ENCODE measurements around the gene STXBP1.
"Not testable (repeated sequence)": the region's sequence is repeated elsewhere in the genome, so short reads cannot be mapped to it uniquely, and the experiment has no call there.

The STXBP1 gene

DNA sequence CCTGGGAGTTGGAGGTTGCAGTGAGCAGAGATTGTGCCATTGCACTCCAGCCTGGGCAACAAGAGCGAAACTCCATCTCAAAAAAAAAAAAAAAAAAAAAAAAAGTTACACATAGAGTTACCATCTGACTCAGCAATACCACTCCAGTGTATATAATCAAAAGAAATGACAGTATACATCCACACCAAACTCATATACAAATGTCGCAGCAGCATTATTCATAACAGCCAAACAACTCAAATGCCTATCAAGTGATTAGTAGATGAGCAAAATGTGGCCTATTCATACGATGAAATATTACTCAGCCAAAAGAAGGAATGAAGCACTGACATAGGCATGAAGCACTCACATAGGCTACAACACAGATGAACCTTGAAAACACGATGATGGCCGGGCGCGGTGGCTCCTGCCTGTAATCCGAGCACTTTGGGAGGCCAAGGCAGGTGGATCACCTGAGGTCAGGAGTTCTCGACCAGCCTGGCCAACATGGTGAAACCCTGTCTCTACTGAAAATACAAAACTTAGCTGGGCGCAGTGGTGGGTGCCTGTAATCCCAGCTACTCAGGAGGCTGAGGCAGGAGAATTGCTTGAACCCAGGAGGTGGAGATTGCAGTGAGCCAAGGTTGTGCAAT is 9.4 kb downstream of the STXBP1 start:
- DNase-seq (ENCODE audit: low spot score), result not testable (repeated sequence)

DNA sequence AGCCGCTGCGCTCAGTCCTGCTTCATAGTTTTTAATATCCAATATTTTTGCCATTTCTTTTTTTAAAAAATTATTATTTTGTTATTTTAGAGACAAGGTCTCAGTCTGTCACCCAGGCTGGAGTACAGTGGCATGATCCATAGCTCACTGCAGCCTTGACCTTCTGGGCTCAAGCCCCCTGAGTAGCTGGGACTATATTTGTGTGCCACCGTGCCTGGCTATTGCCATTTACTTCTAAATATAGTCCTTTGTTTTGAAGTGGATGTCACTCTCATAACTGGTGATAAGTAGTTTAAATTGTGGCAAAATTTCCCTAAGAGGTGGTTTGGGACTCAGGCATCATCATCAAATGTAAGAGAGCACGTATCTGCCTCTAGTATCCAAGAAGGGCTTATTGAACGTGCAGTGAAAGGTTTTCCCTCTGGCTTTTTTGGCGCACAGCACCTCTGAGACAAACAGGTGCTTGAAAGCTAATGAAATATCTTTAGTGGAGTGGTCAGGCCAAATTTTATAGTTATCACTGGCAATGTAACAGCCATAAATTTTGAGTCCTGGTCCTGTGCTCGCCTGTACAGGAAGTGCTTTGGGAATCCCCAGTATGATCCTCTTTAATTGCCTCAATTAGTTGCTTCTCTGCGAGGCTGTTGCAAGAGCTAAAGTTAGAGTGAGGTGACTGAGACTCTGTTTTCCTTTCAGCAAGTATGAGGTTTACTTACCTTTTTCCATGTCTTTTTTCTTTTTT is 14.8 kb downstream of the STXBP1 start:
- DNase-seq (ENCODE audit: low spot score), result no peak

DNA sequence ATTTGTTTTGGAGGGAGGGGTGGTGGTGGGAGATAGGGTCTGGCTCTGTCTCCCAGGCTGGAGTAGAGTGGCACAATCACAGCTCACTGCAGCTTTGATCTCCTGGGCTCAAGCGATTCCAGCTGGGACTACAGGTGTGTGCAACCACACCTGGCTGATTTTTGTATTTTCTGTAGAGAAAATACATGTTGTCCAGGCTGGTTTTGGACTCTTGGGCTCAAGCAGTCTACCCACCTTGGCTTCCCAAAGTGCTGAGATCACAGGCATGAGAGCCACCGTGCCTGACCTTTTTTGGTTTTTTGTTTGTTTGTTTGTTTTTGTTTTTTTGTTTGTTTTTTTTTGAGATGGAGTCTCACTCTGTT is 15.4 kb downstream of the STXBP1 start:
- no peak for DNase-seq (ENCODE audit: low spot score)

DNA sequence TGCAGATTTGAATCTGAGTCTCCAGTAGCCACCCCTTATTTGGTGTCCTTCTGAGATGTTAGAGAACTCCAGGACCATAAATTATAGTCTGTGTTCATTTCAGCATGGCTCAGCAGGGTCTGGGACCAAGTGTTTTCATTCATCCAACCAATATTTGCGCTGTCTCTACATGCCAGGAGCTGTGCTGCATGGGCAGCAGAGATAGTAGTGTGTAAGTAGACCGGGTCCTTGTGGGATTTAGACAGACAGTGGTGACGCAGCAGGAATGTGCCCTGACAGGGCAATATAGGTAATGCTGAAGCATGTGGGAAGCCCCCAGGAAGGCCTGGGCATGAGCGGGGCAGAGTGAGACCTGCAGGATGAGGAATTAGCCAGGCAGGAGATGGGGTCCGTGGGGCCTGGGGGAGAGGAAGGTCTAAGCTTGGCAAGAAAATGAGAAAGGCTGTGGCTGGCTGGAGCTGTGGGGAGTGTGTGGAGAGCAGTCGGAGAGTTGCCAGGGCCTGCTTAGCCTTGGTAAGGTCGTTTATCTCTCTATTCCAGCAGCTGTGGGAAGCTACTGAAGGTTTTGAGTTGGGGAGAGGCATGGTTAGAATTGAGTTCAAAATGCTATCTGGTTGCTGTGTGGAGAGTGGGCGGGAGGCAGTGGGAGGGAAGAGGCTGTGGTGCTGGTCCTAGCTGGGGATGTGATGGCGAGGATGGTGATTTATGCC is 16.8 kb downstream of the STXBP1 start:
- no peak for DNase-seq (ENCODE audit: low spot score)

DNA sequence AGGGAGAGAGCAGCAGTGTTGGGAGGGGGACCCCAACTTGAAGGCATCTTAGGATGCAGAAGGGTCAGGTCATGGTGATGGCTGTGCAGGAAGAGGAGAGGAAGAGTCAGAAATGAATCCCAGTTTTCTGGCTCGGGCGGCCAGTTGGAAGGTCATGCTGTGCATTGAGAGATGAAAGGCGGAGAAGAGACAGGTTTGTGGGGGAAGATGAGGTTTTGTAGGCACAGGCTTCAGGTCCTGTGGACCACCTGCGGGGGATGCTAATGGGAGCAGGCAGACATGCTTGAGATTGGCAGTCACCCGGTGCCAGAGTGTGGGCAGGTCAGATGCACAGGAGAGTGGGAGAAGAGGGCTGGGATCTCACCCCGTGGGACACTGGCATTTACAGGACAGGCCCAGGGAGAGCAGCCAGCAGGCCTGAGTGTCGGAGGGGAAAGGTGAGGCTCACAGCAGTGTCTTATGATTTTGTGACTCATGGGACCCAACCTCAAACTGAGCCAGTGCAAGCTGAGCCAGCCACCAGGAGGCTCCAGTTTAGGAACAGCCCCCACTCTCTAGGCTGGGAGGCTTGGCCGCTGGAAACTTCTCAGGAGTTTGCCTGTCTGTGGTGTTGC is 17.5 kb downstream of the STXBP1 start:
- no peak for DNase-seq (ENCODE audit: low spot score)

DNA sequence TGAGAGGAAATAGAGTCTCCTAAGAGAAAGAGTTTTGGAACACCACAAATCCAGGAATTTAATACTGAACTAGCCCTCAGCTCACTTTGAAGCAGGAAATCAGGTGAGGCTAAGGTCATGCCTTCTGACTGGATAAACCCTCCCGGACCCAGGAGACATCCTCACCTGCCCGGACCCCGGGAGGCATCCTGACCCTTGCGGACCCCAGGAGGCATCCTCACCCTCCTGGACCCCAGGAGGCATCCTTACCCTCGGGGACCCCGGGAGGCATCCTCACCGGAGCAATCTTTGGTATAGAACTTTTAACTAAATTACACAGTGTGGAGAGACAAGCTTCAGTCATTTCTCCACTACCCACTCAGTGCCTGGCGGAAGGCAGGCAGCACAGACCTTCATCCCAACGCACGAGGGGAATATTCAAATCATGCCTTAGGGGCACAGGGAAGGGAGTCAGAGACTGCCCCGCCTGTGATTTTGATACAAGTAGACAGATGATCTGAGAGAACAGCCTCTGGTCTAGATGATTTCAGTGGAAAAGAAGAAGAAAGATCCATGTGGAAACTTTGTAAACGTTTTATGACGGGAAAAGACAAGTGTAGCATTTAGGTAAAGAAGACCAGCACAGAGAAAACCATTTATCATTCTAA is 21.3 kb downstream of the STXBP1 start:
- DNase-seq (ENCODE audit: low spot score), result no peak

DNA sequence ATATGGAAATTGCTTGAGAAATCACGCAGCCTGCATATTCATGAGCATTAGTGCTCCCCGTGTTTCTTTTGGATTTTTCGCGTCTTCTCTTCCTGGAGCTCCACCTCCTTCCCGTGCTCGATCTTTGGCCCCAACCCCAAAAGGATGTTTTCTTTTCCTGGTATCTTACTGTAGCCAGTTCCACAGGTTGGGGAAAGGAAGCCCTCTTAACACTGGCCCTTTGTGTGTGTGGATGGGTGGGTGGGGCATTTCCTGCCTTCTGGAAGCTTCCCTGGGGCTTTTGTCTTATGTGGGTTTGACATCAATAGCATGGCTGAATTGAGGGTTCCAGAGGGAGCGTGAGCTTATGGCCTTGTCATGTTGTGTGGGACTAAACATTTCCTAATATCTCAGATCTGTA is 21.9 kb downstream of the STXBP1 start:
- no peak for DNase-seq (ENCODE audit: low spot score)

DNA sequence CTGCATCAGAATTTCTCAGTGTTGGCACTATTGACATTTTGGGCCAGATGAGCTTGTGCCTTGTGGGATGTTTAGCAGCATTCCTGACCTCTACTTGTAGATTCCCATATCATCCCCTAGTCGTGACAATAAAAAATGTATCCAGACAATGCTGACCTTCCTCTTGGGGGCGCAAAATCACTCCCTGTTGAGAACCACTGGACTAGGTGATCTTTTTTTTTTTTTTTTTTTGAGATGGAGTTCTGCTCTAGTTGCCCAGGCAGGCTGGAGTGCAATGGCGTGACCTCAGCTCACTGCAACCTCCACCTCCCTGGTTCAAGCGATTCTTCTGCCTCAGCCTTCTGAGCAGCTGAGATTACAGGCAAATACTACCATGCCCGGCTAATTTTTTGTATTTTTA is 22.6 kb downstream of the STXBP1 start:
- no peak for DNase-seq (ENCODE audit: low spot score)

DNA sequence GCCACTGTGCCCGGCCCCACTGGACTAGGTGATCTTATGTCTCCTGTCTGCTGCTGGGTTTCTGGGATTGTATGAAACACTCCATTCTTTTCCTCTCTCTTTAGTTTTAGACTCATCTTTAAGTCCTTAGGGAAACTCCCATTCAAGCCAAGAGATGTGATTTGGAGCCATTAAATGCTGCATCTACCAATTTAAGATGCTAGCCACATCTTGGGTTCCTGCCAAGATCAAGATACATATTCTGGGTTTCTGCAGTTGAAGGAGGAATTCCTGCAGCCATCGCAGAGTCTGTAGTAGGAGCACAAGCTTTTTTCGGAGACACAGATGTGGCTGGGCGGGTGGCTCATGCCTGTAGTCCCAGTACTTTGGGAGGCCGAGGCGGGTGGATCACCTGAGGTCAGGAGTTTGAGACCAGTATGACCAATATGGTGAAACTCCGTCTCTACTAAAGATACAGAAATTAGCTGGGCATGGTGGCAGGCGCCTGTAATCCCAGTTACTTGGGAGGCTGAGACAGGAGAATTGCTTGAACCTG is 23.2 kb downstream of the STXBP1 start:
- DNase-seq (ENCODE audit: low spot score), result no peak

DNA sequence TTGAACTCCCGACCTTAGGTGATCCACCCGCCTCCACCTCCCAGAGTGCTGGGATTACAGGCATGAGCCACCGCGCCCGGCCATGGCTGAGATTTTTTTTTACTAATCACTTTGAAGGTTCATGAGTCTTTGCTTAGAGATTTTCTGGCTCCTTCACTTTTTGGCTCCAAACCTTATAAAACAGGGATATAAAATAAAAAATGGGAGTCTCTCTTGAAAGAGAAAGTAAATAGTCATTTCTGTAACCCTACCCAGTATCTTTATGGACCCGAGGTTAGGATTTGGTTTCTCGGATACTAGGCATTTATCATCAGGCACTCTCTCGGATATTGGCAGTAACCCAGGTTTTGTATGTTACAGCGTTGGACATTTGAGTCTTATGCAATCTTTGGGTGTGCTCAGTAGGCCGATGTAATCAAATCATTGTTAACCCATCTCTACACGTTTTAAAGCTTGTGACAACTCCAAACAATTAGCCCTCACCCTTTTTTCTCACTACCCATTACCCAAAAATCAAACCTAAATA is 25.3 kb downstream of the STXBP1 start:
- no peak for DNase-seq (ENCODE audit: low spot score)

DNA sequence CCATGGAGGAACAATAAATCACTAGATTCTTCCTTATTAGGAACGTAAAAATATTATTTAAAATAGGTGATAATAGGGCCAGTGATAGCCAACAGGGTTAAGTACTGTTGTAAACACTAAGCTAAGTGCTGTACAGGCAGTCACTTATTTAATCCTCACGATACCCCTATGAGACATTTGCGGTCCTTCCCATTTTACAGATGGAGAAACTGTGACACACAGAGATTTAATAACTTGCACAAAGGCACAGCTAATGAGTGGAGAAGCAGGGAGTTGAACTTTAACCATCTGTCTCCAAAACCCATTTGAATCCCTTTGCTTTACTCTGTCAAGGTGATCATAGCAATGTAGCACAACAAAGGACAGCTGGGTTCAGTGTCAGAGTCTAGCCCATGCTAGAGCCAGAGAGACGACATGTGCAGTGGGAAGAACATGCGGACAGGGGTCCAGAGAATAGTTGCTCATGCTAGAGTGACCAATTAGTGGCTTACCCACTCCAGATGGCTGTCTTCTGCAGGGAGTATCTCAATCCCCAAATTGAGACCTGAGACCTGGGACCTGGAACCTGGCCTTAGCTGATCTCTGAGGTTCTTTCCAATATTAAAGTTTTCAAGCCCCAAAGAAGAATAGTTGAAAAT is 28.9 kb downstream of the STXBP1 start:
- no peak for DNase-seq (ENCODE audit: low spot score)

DNA sequence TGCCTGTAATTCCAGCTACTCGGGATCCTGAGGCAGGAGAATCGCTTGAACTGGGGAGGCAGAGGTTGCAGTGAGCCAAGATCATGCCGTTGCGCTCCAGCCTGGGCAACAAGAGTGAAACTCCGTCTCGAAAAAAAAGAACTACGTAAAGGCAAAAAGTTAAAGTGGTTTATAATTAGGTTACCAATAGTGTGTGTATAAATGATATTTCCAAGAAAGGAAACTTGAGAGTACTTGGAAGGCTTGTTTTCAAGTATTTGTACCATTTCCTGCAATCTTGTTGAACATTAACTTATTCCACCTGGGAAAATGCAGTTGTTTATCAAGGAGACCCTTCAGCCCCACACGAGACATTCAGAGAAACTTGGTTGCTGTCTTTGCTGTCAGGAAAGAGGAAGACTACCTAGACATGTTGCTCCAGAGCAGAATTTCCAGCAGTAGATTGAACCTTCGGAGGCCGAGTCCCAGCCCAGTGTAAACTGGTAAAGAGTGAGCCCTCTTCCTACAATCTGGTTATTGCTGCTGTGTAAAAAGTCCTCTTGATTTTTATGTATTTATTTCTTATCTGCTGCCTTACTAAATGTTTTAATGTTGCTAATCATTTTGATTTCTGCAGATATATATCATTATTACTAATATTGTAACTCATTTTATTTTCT is 30.1 kb downstream of the STXBP1 start:
- DNase-seq (ENCODE audit: low spot score), result no peak

DNA sequence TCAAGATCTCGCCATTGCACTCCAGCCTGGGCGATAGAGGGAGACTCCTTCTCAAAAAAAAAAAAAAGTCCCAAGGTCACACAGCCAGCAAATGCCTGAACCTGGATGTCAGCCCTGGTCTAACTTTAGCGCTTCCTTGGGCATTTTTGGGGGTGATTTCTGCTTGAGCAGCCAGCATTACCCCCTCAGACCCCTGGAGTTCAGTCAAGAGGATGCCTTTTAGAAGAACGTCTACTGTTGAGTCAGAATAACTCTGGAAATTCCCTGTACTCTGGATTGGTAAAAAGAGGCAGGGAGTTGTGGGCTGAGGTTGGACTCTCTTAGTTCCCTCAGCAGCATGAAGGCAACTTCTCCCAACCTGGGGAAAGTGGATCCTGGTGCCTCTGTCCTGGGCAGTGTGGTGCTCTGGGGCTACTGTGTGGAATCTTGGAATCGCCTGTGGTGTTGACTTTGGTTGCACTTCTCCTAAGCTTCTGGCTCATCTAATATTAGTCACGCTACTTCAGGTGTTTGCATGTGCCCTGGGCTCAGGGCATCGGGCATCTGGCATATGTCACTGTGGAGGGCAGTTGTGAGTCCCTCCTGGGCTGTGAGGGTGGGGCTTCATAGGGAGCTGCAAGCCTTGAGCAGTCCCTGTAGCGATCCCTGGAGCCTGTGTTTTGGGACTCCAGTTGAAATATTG is 32.2 kb downstream of the STXBP1 start:
- DNase-seq (ENCODE audit: low spot score), result no peak

DNA sequence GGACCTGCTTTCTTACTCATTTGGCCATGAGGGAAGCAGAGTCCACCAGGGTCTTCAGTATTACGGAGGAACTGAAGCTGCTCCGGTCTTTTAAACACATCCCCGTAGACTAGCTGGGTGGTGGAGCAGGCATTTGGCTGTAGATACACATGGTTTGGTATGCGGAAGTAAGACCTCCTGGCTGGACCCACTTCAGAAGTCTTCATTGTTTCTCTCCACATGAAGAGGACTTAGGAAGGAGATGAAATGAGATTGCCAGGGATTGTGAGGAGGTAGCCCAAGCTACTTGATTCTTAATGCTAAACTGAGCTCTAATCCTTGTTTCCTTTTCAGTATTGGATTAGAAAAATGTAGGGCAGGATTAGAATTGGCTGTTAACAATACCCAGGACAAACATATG is 32.9 kb downstream of the STXBP1 start:
- DNase-seq (ENCODE audit: low spot score), result no peak

DNA sequence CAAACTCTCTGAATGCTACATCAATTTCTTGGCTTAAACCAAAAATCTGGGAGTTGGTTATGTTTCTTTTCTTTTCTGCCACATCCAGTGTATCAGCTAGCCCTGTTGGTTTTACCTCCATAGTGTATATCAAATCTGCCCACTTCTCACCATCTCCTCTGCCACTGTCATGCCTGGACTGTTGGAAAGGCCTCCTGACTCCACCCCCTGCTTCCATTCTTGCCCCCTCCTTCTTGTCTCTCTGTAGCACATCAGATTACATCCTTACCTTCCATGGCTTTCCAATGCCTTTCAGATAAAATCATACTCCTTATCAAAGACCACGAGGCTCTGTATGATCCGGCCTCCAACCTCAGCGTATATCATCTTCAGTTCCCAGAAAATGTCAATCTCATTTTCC is 35.4 kb downstream of the STXBP1 start:
- no peak for DNase-seq (ENCODE audit: low spot score)

DNA sequence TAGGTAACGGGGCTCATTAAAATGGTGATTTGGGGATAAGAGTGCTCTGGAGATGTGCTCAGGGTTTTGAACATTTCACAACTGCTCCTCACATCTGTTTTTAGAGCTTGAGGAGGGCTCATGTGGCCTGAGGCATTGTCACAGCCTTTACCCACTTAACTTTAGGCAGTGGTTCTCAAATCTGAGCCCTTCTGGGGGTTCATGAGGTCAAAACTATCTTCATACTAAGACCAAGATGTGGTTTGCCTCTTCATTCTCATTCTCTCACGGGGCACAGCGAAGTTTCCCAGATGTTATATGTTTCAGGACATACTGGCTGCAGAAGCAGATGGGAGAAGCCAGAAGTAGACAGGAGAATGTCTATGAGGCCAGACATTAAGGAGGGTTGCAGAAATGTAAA is 38.4 kb downstream of the STXBP1 start:
- no peak for DNase-seq (ENCODE audit: low spot score)

DNA sequence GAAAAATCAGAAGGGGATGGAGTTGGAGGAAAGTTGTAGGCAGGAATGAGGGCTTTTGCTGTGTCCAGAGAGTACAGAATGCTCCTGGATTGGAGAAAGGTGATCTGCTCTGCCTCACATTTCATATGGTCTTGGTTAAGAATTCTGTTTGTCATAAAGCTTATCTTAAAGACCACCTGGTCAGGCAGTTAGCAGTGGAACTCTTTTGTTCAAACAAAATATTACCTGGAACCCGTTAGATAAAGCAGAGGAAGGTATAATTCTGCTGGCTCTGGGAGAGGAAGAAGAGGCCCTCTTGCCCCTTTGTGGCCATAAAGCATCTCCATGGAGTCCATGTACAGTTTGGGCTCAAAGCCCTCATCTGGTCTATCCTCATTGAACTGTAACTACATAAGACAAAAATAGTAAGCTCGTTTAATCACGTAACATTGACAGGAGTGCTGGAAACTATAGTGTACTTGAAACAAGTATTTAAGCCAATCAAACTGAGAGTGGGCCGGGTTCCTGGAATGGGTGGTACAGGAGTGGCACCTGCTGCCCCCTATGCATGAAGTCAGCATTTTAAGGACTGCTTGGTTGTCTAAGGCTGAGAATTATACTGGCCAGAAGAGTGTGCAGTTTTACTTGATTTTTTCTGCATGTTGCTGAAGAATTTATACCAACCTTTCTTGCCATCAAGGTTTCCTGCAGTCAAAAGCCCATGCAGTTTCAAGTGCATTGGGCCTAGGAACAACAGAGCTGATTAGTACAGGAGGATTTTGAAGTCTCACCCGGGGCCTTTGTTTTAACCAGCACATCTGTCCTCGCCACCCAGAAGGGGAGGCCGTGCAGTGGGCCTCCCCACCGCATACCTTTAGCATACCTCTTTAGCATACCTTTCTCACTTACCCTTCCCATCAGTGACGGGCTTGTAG is 39.9 kb downstream of the STXBP1 start:
- no peak for DNase-seq (ENCODE audit: low spot score)

DNA sequence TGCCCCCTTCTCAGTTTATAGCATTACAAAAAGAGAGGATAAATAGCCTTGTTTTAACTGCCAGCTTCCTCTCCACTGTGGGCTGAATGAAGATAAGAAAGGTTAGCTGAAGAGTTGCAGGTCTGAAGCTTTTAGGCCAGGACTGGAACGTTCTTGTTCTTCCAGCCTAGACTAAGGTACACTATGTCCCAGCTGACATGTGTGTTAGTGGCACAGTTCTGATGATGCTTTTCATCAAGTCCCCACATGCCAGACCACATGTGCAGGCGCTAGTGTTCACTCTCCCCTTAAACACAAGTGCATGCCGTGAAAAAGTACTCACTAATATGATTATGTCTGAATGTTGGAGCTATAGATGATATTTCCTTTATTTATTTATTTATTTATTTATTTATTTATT is 40.7 kb downstream of the STXBP1 start:
- DNase-seq (ENCODE audit: low spot score), result no peak

DNA sequence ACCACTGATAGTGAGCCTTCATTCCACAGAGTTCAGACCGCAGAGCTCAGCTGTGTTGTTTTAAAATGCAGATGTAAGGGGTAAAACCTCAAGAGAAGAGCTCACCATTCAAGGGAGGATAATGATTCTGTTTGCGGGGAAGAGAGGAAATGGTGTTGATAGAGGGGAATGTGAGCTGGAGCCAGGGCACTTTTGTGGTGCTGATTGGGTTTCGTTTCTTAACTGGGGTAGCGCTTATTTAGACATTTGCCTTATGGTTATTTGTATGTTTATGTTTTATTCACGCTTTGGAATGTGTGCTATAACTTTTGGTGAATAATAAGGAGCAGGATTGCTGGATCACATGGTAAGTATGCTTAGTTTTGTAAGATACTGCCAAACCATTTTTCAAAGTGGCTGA is 42.5 kb downstream of the STXBP1 start:
- no peak for DNase-seq (ENCODE audit: low spot score)
